Measurements from ENCODE around the gene HSD3B2.

- no peak for TF ChIP-seq CTCF (optimal IDR thresholded peaks at IDR 0.05 in 1 of 3, IDR thresholded peaks at IDR 0.05 in 1 of 3, conservative IDR thresholded peaks at IDR 0.05 in 1 of 3; ENCODE audit: extremely low read depth in 1 of 3, insufficient read depth in 2 of 3, low read length in 3 of 3)
- TF ChIP-seq EZH2 (IDR thresholded peaks at IDR 0.05; ENCODE audit: low read length), result no peak
These were observed 4.2 kb downstream of the HSD3B2 start for GRCh38 chr1:119419109-119419508.

Data from keratinocyte (primary cell).